Tibial nerve (tissue), 4 donors: ENCODE data around the gene GTSE1. TPM values are rescaled to one million over a fixed set of nuclear protein-coding genes. Genes with fewer than 3 reads are reported as not detected.

ENCODE experiments used
- DNase-seq, 2 donors: peaks; one replicate each; pipeline ENCODE4 v3.0.0-alpha.2; 2019; ENCODE audit warnings: low spot score in 2 of 2
- H3K27ac ChIP-seq, 4 donors: fragments of 200-600 bp; sonication (generic) in 3 of 4; one replicate each; pipeline ENCODE4 v1.5.1; 2017 to 2019; ENCODE audit warnings: mild to moderate bottlenecking in 1 of 4
- H3K27me3 ChIP-seq, 2 donors: fragments of 200-600 bp; sonication (generic) in 1 of 2; one replicate each; pipeline versions ENCODE4 v1.5.1 to v1.6.0; 2017 to 2019
- H3K36me3 ChIP-seq, 3 donors: fragments of 200-600 bp; sonication (generic); one replicate each; pipeline ENCODE4 v1.5.1; 2018 to 2019
- H3K4me1 ChIP-seq, 4 donors: fragments of 200-600 bp; sonication (generic) in 3 of 4; one replicate each; pipeline ENCODE4 v1.5.1; 2017 to 2019
- H3K4me3 ChIP-seq, 4 donors: fragments of 200-600 bp; sonication (generic) in 3 of 4; one replicate each; pipeline ENCODE4 v1.5.1; 2017 to 2019; ENCODE audit warnings: mild to moderate bottlenecking in 1 of 4, moderate library complexity in 1 of 4
- H3K9me3 ChIP-seq, 4 donors: fragments of 200-600 bp; sonication (generic) in 3 of 4; one replicate each; pipeline ENCODE4 v1.5.1; 2017 to 2019
- EP300 ChIP-seq, 2 donors: sonication (generic); formaldehyde crosslinking; IDR thresholded peaks; one replicate each; pipeline ENCODE4 v1.6.1; 2017; ENCODE audit warnings: antibody characterized with exemption in 2 of 2, mild to moderate bottlenecking in 1 of 2
- POLR2A ChIP-seq, 2 donors: fragments of 450-650 bp; IDR thresholded peaks; one replicate each; pipeline ENCODE4 v1.6.1; 2017; ENCODE audit warnings: antibody characterized with exemption in 2 of 2, mild to moderate bottlenecking in 2 of 2, moderate library complexity in 2 of 2
- WGBS, 2 donors: methylation state at CpG; one replicate each; pipeline ENCODE4 v1.1.5; 2018; 5-methylcytosine and 5-hydroxymethylcytosine counted together
- total RNA-seq, 4 donors: library from RNA; depleted of rRNA; stranded (reverse); fragments of >200 nt; gene quantifications; one replicate each; pipeline ENCODE4 v1.1.0, GENCODE V29; 2016
- TF ChIP-seq, protein P1 (sequence below), 5 experiments: fragments of 200-600 bp in 3 of 5; fragments of 450-650 bp in 2 of 5; sonication (generic) in 3 of 5; IDR thresholded peaks; one replicate each; pipeline ENCODE4 v1.5.1; 2016 to 2019; ENCODE audit warnings: antibody characterized with exemption in 5 of 5, mild to moderate bottlenecking in 3 of 5, moderate library complexity in 2 of 5

GTSE1 gene
- total RNA-seq, 4 donors from 2014 or later = 0.30 to 3.3 TPM; not detected in 2

DNA sequence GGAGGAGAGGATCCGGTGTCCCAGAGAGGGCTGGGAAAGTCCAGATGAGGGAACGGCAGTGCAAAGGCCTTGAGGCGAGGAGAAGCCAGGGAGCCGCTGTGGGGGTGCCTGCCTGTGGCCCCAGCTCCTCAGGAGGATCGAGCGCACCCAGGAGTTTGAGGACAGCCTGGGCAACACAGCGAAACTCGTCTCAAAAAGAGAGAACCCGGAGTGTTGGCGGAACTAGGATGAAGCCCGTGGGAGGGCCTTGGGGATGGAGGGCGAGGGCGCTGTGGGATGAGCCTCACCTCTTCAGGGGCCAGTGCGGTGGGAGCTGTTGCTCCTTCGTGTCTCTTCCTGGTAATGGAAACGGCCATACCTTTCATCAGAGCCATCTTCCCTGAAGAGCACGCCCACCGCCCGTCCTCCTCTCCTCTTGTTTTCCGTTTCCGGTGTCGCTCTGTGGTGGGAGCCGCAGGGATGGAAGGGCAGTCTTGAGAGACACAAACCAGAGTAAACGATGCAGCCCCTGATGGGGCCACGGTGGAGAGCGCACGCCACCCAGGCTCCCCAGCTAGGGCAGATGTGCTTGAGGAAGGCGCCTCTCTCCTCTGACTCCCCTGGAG lies 54.6 kb downstream of the GTSE1 start:
- no peak overlapping the region for H3K4me3 ChIP-seq
- no peaks in the 10 kb centered on the region for H3K4me1 ChIP-seq
- H3K36me3 ChIP-seq = peaks cover 2 to 100% (median 36%) of the 10 kb centered on the region in 3 donors
- H3K27me3 ChIP-seq = no peaks in the 10 kb centered on the region
- TF ChIP-seq, protein P1, sequence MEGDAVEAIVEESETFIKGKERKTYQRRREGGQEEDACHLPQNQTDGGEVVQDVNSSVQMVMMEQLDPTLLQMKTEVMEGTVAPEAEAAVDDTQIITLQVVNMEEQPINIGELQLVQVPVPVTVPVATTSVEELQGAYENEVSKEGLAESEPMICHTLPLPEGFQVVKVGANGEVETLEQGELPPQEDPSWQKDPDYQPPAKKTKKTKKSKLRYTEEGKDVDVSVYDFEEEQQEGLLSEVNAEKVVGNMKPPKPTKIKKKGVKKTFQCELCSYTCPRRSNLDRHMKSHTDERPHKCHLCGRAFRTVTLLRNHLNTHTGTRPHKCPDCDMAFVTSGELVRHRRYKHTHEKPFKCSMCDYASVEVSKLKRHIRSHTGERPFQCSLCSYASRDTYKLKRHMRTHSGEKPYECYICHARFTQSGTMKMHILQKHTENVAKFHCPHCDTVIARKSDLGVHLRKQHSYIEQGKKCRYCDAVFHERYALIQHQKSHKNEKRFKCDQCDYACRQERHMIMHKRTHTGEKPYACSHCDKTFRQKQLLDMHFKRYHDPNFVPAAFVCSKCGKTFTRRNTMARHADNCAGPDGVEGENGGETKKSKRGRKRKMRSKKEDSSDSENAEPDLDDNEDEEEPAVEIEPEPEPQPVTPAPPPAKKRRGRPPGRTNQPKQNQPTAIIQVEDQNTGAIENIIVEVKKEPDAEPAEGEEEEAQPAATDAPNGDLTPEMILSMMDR (IDR thresholded peaks at IDR 0.05) = no peak
- TF ChIP-seq POLR2A (IDR thresholded peaks at IDR 0.05) (no peak), EP300 (IDR thresholded peaks at IDR 0.05) (no peak)
- no peak overlapping the region for H3K27ac ChIP-seq
- DNase-seq = no peak
- H3K9me3 ChIP-seq = no peaks in the 10 kb centered on the region
- 92 to 93% methylated on average over 28 of the region's 28 CpGs for WGBS, 2 donors

DNA sequence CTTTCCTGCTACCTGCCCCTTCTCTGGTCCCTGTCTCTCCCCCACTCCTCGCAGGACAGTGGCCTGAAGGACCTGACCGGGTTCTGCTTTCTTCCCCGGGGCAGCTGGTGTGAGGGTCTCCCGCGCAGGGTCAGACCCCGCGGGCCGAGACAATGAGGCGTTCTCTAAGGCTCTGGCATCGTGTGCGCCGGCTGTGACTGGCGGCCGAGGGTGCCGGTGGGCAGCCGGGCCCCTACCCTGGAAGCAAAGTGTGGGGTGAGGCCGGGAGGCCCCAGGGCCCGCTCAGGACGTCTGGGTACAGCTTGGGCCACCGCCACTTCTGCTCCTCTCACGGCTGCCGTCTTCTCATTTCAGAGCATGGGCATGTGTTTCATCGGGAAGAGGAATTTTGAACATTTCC lies 55.1 kb downstream of the GTSE1 start:
- TF ChIP-seq EP300 (IDR thresholded peaks at IDR 0.05) (no peak), POLR2A (IDR thresholded peaks at IDR 0.05) (no peak)
- TF ChIP-seq, protein P1 (IDR thresholded peaks at IDR 0.05) = no peak
- Histone ChIP-seq H3K36me3 (peaks cover 2 to 100% (median 36%) of the 10 kb centered on the region in 3 donors), H3K9me3 (no peaks in the 10 kb centered on the region), H3K4me3 (no peak overlapping the region), H3K27ac (no peak overlapping the region), H3K4me1 (no peaks in the 10 kb centered on the region), H3K27me3 (no peaks in the 10 kb centered on the region)
- whole genome bisulfite sequencing, 2 donors = 84 to 92% methylated on average over 19 to 23 of the region's 23 CpGs
- no peak for DNase-seq

DNA sequence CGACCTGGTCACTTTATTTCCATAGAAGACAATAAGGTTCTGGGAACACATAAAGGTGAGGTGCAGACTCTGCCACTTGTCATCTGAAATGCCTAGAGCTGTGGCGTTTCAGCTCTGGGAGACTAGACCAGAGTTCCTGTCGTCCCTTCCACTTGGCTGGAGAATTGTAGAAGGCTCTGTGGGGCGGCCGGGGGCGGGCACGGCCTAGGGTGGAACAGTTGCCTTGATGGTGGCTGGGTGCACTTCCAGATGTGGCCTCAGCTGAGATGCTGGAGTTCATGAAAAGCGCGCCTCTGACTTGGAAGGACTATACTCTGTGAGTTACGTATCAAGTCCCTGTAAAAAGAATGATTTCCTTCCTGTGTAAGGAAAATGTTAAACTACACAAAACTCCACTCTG lies 55.6 kb downstream of the GTSE1 start:
- Histone ChIP-seq H3K4me3 (no peak overlapping the region), H3K36me3 (peaks cover 2 to 100% (median 36%) of the 10 kb centered on the region in 3 donors), H3K27me3 (no peaks in the 10 kb centered on the region), H3K9me3 (no peaks in the 10 kb centered on the region), H3K4me1 (no peaks in the 10 kb centered on the region), H3K27ac (no peak overlapping the region)
- no peak for DNase-seq
- TF ChIP-seq EP300 (IDR thresholded peaks at IDR 0.05) (no peak), POLR2A (IDR thresholded peaks at IDR 0.05) (no peak)
- TF ChIP-seq, protein P1 (IDR thresholded peaks at IDR 0.05) = no peak
- 97% methylated on average over 10 of the region's 10 CpGs for WGBS, 2 donors

DNA sequence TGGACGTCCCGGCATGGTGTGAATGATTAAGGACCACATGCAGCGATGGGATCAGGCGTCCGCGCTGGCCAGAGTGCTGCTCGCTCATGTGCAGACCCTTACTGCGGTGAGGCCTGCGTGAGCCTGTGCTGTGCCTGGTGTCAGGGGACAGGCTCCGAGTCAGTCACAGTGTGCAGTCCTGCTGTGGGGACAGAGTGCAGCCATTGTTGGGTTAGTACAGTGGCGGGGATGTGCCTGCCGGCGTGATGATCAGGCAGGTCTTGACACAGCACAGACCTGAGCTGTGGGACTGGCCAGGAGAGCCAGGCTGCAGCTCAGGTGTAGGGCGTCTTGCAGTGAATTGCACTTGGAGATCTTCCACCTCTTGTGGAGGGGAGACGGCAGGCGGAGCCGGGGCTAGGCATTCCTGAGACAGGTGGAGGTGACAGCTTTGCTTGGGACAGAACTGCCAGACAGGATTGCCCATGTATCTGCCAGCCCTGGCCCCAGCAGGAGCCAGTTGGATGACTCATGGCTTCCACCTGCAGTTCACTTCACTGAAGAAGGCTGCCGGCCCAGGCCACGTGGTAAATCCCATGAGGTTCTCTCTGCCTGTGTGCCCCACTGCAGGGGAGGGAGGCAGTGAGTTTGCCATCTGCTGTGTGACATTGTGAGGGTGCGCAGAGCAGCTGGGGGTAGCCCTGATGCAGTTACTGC lies 56.2 kb downstream of the GTSE1 start:
- DNase-seq = no peak
- H3K27ac ChIP-seq = no peak overlapping the region
- peaks cover 2 to 100% (median 36%) of the 10 kb centered on the region in 3 donors for H3K36me3 ChIP-seq
- no peaks in the 10 kb centered on the region for H3K27me3 ChIP-seq
- WGBS, 2 donors = 87 to 92% methylated on average over 18 of the region's 20 CpGs
- no peaks in the 10 kb centered on the region for H3K9me3 ChIP-seq
- TF ChIP-seq, protein P1 (IDR thresholded peaks at IDR 0.05) = no peak
- TF ChIP-seq EP300 (IDR thresholded peaks at IDR 0.05) = no peak
- TF ChIP-seq POLR2A (IDR thresholded peaks at IDR 0.05) = no peak
- no peaks in the 10 kb centered on the region for H3K4me1 ChIP-seq
- H3K4me3 ChIP-seq = no peak overlapping the region

DNA sequence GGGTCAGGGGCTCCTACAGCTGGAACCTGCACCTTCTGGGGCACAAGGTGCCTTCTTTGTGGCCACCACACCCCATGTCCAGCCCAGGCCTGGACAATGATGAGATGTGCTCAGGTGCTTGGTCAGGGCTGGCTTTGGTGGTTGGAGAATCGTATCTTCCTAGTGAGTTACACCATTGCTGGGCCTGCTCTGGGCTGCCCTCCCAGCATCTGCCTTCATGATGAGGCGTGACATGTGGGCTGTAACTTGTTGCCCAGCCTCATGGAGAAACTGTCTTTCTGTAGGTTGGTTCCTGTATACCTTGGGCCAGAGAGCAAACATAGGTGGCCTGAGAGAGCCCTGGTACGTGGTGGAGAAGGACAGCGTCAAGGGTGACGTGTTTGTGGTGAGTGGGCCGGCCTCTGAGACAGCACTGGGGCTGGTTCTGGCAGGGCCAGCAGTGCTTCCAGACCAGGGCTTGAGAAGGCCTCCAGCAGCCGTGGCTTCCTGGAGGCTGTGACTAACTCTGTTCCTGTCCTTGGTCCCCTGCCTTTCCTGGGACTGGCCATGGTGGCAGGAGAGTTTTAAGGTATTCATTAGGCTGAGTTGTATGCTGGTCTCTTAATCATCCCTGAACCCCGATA lies 56.9 kb downstream of the GTSE1 start:
- Histone ChIP-seq H3K4me3 (no peak overlapping the region), H3K27ac (no peak overlapping the region), H3K27me3 (no peaks in the 10 kb centered on the region), H3K4me1 (no peaks in the 10 kb centered on the region), H3K9me3 (no peaks in the 10 kb centered on the region), H3K36me3 (peaks cover 2 to 100% (median 36%) of the 10 kb centered on the region in 3 donors)
- 76 to 96% methylated on average over 8 of the region's 8 CpGs for WGBS, 2 donors
- DNase-seq = no peak
- TF ChIP-seq, protein P1 (IDR thresholded peaks at IDR 0.05) = no peak
- TF ChIP-seq EP300 (IDR thresholded peaks at IDR 0.05) (no peak), POLR2A (IDR thresholded peaks at IDR 0.05) (no peak)
